Liver (tissue), 9 donors: ENCODE data around the gene PRMT6. TPM values are rescaled to one million over a fixed set of nuclear protein-coding genes. Genes with fewer than 3 reads are reported as not detected.

Experiments used
- DNase-seq: peaks from one replicate; pipeline ENCODE4 v3.0.0-alpha.2; 2017; ENCODE audit warnings: low spot score
- H3K27ac ChIP-seq, 2 donors: one replicate each; pipeline ENCODE4 v1.7.0; 2013; ENCODE audit warnings: inconsistent platforms in 2 of 2, low read length in 2 of 2, control low read depth in 1 of 2, low read depth in 1 of 2, mild to moderate bottlenecking in 1 of 2
- H3K27me3 ChIP-seq, 4 donors: one replicate each; pipeline versions ENCODE4 v1.6.1 to v1.7.0; 2013; ENCODE audit warnings: low read length in 3 of 4, inconsistent platforms in 1 of 4, mild to moderate bottlenecking in 1 of 4, moderate library complexity in 1 of 4; ENCODE audit not compliant: control insufficient read depth in 4 of 4, insufficient read depth in 4 of 4
- H3K36me3 ChIP-seq, 4 donors: one replicate each; pipeline versions ENCODE4 v1.6.1 to v1.7.0; 2013; ENCODE audit warnings: low read length in 3 of 4, mild to moderate bottlenecking in 3 of 4, low read depth in 1 of 4, moderate library complexity in 1 of 4; ENCODE audit not compliant: control insufficient read depth in 4 of 4, insufficient read depth in 3 of 4
- H3K4me1 ChIP-seq, 4 donors: one replicate each; pipeline versions ENCODE4 v1.6.1 to v1.7.0; 2013; ENCODE audit warnings: low read length in 3 of 4, mild to moderate bottlenecking in 3 of 4, moderate library complexity in 1 of 4; ENCODE audit not compliant: control insufficient read depth in 4 of 4, insufficient read depth in 4 of 4
- H3K4me3 ChIP-seq, 3 donors: one replicate each; pipeline versions ENCODE4 v1.6.1 to v1.7.0; 2013; ENCODE audit warnings: low read length in 3 of 3, control low read depth in 1 of 3, low read depth in 1 of 3, mild to moderate bottlenecking in 1 of 3
- H3K9ac ChIP-seq, 2 donors: one replicate each; pipeline ENCODE4 v1.7.0; 2013; ENCODE audit warnings: low read length in 2 of 2, mild to moderate bottlenecking in 2 of 2, moderate library complexity in 2 of 2, control low read depth in 1 of 2, low read depth in 1 of 2
- H3K9me3 ChIP-seq, 4 donors: one replicate each; pipeline versions ENCODE4 v1.6.1 to v1.7.0; 2013; ENCODE audit warnings: low read length in 3 of 4; ENCODE audit not compliant: control insufficient read depth in 4 of 4
- FOXA1 ChIP-seq: IDR thresholded peaks from 2 replicates; pipeline ENCODE4 v1.6.1; 2016; ENCODE audit warnings: antibody characterized with exemption
- FOXA2 ChIP-seq: IDR thresholded peaks from 2 replicates; pipeline ENCODE4 v1.6.1; 2016; ENCODE audit warnings: antibody characterized with exemption
- JUND ChIP-seq, 2 donors: IDR thresholded peaks; 2 replicates each; pipeline ENCODE4 v1.6.1; 2016; ENCODE audit warnings: antibody characterized with exemption in 2 of 2
- MAX ChIP-seq: IDR thresholded peaks from 2 replicates; pipeline ENCODE4 v1.6.1; 2016; ENCODE audit warnings: antibody characterized with exemption
- NR2F2 ChIP-seq: IDR thresholded peaks from 2 replicates; pipeline ENCODE4 v1.6.1; 2016; ENCODE audit warnings: antibody characterized with exemption
- RAD21 ChIP-seq, 2 donors: IDR thresholded peaks; 2 replicates each; pipeline ENCODE4 v1.6.1; 2016; ENCODE audit warnings: antibody characterized with exemption in 2 of 2, mild to moderate bottlenecking in 2 of 2
- REST ChIP-seq: IDR thresholded peaks from 2 replicates; pipeline ENCODE4 v1.6.1; 2016; ENCODE audit warnings: antibody characterized with exemption, mild to moderate bottlenecking
- TAF1 ChIP-seq: conservative IDR thresholded peaks from 2 replicates; pipeline ENCODE4 v1.6.1; 2016; ENCODE audit warnings: antibody characterized with exemption, mild to moderate bottlenecking
- YY1 ChIP-seq: IDR thresholded peaks from 2 replicates; pipeline ENCODE4 v1.6.1; 2016; ENCODE audit warnings: antibody characterized with exemption, mild to moderate bottlenecking
- WGBS: extraction: QIAGEN DNeasy Blood & Tissue Kit; methylation state at CpG from one replicate; pipeline ENCODE4 v1.1.7; 2013; 5-methylcytosine and 5-hydroxymethylcytosine counted together
- polyA plus RNA-seq, 2 donors: library from polyadenylated mRNA; stranded (reverse) in 1 of 2; unstranded in 1 of 2; fragments of 200-250 nt in 1 of 2; fragments of >200 nt in 1 of 2; fragmentation: Nextera tagmentation in 1 of 2; extraction: Ambion mirVana in 1 of 2; gene quantifications; one replicate each; pipeline versions ENCODE4 v1.2.1 to v1.2.3, GENCODE V29; 2013 to 2015
- total RNA-seq, 2 donors: library from RNA; depleted of rRNA; stranded (reverse); fragments of >200 nt; gene quantifications; one replicate each; pipeline ENCODE4 v1.2.3, GENCODE V29; 2014
- donor health status: healthy.
- donor health status: healthy.
- donor health status: healthy.
- donor health status: healthy.
- donor health status: healthy.

PRMT6 gene
- total and polyA plus RNA-seq, 4 donors = 8.5 to 15.2 (median 14.4) TPM

- TF ChIP-seq RAD21 (IDR thresholded peaks at IDR 0.05) (no peak), TAF1 (no peak), REST (no peak)
These were observed 39.2 kb downstream of the PRMT6 start (continued) for GRCh38 chr1:107095647-107096046.

DNA sequence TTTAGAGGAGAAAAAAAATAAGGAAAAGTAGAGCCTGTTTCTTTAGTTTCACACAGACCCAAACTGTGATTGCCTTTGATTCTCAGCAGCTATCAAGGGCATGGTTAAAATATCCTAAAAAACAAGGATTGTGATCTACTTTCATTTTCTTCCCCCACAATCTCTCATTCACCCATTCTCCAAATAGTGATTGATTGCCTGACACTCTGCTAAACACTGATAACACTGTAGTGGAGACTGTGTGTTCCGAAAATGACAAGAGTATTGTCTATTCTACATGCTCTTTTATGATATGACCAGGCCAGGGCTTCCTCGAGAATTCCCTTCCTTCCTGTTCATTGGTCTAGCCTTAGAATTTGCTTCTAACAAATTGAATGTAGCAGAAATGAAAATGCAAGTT is 40.2 kb downstream of the PRMT6 start:
- no peak overlapping the region for H3K9ac ChIP-seq
- no peak overlapping the region for H3K4me3 ChIP-seq
- H3K27ac ChIP-seq = no peak overlapping the region
- no peak for DNase-seq
- no peak for TF ChIP-seq JUND (IDR thresholded peaks at IDR 0.05)
- no peak for TF ChIP-seq FOXA1
- TF ChIP-seq NR2F2 = no peak
- TF ChIP-seq REST = no peak
- no peak for TF ChIP-seq RAD21 (IDR thresholded peaks at IDR 0.05)
- no peaks in the 10 kb centered on the region for H3K9me3 ChIP-seq
- H3K36me3 ChIP-seq = no peaks in the 10 kb centered on the region
- no peaks in the 10 kb centered on the region for H3K4me1 ChIP-seq
- 37% methylated on average over 2 of the region's 2 CpGs for WGBS
- peaks cover 0 to 2% (median 0%) of the 10 kb centered on the region in 4 donors for H3K27me3 ChIP-seq

DNA sequence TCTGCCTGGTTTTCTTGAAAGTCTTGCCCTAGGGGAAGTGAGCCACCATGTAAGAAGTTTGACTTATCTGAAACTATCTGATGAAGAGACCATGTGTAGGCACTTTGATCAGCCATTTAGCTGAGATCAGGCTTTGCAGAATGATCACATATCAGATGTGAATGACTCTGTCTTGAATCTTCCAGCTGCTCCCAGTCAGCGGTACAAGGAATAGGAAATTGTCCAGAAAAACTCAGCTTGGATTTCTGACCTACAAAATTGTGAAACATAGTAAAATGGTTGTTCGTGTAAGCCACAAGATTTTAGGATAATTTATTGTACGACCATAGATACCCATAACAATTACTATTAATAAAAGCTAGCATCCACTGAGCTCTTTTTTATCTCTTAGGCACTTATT is 42.5 kb downstream of the PRMT6 start:
- H3K9me3 ChIP-seq = no peaks in the 10 kb centered on the region
- WGBS = 76% methylated on average over 3 of the region's 3 CpGs
- no peaks in the 10 kb centered on the region for H3K4me1 ChIP-seq
- H3K27ac ChIP-seq = no peak overlapping the region
- peaks cover 0 to 2% (median 0%) of the 10 kb centered on the region in 4 donors for H3K27me3 ChIP-seq
- no peak overlapping the region for H3K4me3 ChIP-seq
- DNase-seq = no peak
- H3K9ac ChIP-seq = no peak overlapping the region
- no peak for TF ChIP-seq MAX
- no peak for TF ChIP-seq NR2F2
- TF ChIP-seq FOXA2 = no peak
- TF ChIP-seq YY1 = no peak
- H3K36me3 ChIP-seq = no peaks in the 10 kb centered on the region
